ENCODE measurements around the gene ERCC1.

ERCC1 gene

DNA sequence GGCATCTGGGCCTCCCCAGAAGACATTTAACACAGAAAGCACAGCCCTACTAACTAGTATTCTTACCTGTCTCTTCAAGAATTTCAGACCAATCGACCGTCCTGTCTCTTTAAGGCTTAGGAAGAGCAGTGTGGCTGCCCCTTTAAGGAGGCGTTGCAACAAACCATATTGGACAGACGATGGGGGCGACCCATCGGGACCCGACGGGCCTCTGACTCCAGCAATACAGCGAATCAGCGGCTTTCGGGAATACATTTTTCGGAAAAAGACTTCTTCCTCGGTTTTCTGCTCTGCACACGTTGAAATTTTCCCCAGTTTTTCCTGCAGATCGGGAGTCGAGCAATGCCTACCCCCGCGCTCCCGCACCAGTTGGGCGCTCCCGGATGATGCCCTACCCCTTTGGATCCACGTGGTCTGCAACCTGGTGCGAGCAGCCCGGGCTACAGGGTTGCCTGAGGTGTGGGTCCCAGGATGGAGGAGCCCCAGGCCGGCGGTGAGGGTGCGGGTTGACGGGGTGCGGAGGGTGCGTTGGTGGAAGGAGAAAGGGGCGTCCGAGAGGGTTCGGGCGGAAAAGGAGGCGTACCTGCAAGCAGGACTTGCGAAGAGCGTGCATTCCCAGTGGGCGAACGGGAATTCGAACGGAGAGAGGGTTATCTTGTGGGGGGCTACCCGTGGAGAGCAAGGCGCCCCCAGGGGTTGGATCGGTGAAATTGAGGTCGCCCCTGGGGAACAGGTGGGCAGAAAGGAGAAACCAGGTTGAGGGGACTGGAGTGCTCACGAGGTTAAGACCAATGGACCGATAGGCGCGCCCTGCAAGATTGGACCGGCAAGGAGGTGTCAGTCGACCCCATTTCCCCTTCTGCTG, 17.3 kb downstream of the ERCC1 start, which contains the start of gene POLR1G:
Gene POLR1G, plus strand, starts transcription at position 419 of the 865 bp plus-strand sequence. Its CDS starts 53 bp downstream, at position 472.
- DNase-seq (ENCODE audit: extremely low read depth in 1 of 2, low read depth in 1 of 2): peak; percentile 41 to 60

DNA sequence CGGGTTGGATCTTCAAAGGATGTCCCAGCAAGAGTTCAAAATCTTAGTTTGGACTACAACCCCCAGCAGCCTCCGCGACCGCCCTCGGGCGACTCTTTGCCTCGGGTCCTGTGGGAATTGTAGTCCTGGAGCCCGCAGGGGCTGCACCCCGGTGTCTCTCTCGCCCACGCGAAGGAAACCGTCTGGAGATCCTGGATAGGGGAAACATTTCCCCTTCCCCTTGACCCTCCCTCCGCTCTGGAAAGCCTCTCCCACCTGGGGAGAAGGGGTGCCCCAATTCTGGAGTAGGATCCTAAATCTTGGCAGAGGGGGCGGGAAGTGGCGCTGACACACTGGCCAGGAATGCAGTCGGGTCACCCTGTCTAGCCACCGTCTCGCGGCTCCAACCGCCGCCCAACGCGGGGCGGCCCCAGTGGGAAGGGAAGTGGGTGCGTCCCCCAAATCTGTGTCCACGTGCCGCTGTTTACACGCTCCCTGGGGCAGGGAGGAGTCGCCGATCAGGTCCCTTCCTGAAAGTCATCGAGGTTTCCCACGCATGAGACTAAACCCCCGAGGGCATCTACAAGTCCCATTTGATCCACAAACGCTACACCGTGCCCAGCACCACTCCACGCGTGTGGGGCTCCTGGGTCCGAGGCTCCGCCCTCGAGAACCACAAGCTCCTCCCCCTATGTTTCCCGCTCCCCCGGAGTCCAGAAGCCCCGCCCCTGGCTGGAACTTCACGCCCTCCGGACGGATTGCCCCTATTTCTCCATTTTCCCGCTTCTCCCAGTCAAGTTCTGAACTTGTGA, 18.1 kb downstream of the ERCC1 start:
- DNase-seq (ENCODE audit: extremely low read depth in 1 of 2, low read depth in 1 of 2): peak; percentile 55 to 72

DNA sequence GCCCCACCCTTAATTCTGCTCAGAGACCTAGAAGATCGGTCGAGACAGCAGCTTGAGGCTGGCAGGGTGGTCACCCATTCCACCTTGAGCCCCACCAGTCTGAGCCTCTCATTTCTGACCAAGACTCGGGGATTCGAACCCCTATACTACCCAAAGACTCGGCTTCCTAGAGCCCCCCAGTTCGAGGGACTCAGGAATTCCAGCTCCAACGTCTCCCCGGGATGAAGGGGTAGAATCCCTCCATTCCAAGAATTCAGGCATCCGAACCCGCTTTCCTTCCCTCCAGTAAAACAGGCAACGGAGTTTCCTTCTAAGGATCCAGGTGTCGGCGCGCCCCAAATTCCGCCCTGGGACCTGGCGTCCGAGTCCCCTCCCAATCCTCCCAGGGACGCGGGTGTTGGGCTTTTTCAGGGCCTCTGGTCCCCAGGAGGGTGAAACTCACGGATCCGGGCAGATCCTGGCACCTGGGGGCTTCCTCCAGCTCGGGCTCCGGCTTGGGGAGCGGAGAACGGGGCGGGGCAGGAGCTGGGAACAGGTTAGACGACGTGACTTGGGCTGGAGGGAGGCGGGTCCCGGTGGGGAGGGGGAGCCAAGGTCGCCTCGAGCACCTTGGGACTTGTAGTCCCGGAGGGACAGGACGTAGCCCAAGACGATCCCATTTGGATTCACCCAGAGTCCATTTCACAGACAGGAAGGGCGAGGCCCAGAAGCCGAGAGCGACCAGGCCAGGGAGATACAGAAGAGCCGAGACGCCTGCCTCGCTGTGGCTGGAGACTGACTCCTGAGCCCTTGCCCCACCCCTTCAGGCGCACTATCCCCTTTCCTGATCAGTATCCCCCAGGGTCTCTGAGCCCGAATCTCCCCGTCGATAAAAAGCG, 18.9 kb downstream of the ERCC1 start, which contains the start of gene PPP1R13L:
Gene PPP1R13L, minus strand, starts transcription at position 513 of the 878 bp plus-strand sequence. CDS start 6,751 bp downstream, outside the sequence.
- no peak for DNase-seq (ENCODE audit: extremely low read depth in 1 of 2, low read depth in 1 of 2)

DNA sequence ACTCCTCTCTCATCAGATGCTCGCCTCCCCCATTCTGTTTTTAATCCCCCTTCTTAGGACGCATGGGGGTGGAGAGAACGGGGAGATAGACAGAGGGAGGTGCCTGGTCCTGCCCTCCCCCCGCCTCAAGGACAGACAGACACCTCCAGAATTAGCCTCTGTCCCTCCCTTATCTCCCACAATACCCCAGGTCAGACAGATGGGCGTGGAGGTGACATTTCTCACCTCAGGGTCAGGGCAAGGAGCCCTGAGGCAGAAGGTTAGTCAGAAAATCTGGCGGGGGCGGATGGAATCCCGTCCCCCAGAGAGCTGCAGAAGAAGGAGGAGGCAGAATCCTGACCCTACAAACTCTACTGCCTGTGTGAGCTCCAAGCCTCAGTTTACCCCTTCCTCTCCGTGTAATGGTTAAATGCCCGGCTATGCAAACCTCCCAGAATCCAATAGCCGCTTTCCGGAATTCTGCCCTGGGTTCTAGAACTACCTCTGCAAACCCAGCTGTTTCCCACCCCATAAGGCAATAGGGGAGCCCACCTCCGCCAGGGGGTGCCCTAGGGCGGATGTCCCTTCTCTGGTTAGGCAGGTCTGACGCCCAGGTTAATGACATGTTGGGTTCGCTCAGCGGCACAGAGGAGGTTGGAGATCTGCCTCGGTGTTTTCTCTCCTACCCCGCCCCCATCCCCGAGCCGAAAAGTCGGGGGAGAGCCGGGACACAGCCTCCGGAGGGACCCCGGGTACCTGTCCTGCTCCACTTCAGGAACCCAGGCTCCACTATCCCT, 19.7 kb downstream of the ERCC1 start:
- DNase-seq (ENCODE audit: extremely low read depth in 1 of 2, low read depth in 1 of 2): peak; percentile 30 to 51

DNA sequence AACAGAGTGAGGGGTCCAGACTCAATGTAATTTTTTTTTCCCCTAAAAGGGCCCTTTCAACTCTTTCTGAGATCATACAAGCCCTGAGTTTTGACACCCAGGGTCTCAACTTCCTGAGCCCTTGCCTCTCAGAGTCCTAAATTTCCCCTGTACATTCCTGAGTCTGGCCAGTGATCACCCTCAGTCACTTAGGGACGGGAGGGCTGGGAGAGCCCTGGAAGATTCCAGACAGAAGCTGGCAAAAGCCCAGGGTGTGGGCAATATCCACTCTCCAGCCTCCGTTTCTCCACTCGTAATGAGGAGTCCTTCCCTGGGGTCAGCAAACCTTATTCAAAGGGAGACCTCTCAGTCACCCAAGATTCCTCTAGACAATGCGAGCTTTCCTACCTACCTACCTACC, 20.4 kb downstream of the ERCC1 start:
- DNase-seq (ENCODE audit: extremely low read depth in 1 of 2, low read depth in 1 of 2): no peak

DNA sequence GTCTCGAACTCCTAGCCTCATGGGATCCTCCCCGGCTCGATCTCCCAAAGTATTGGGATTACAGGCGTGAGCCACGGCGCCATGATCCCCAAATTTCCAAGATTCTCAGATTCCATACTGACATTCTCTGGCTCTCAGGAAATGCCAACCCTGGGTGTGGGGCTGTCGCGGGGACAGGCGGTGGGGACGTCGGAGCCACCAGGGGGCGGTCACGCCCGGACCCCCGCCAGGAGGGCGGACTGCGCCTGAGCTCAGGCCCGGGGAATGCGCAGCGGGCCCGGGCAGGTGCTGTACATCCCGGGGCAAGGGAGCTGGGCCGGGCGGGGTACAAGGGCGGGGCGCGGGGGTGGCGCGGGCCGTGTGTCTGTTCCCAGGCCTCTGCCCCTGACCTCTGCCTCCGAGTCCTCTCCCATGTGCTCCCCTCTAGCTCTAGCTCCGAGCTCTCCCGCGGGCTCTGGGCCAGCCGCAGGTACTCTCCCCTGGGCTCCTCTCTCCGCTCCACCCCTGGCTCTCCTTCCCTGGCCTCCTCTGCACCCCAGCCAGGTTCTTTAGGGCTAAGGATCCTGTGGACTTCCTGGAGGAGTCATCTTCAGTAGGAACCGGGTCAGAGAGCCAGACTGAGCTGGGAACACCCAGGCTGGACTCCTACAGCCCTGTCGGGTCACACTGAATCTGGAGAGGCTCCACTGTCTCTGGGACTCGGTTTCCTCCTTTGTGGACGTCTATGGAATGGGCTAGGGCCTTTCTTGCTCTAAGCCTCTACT, 21.2 kb downstream of the ERCC1 start:
- peak in 1 of 2 donors; percentile 18 for DNase-seq (ENCODE audit: extremely low read depth in 1 of 2, low read depth in 1 of 2)

DNA sequence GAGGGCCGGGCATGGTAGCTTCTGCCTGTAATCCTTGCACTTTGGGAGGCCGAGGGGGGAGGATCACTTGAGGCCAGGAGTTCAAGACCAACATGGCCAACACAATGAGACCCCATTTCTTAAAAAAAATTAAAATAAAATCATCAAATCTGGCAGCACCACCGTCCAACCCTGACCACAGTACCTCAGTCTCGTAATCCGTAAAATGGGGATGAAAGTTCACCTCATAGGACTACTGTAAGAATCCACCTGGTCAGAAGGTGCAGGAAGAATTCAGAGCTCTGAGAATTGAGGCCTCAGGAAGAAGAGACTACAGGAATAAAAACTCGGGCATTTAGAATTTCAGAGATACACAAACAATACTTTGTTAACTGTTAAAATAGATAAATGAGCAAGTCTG, 21.9 kb downstream of the ERCC1 start:
- DNase-seq (ENCODE audit: extremely low read depth in 1 of 2, low read depth in 1 of 2): no peak

DNA sequence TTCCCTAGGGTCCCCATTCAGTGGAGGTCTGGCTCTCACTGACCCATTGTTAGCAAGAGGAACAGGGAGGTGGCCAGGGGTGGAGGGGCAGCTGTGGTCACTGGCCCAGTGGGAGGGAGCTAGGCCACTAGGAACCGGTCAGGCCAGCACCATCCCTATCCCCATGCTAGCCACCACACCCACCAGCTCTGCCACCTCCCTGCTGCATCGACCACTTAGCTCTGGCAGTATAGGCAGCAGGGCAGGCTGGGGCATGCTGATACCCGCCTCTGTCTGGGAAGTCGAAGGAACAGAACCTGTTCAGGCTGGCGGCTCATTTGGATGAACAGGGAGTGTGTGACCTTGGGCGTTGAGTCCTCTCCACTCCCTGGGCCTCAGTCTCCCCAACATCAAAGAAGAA, 23.5 kb downstream of the ERCC1 start:
- no peak for DNase-seq (ENCODE audit: extremely low read depth in 1 of 2, low read depth in 1 of 2)

DNA sequence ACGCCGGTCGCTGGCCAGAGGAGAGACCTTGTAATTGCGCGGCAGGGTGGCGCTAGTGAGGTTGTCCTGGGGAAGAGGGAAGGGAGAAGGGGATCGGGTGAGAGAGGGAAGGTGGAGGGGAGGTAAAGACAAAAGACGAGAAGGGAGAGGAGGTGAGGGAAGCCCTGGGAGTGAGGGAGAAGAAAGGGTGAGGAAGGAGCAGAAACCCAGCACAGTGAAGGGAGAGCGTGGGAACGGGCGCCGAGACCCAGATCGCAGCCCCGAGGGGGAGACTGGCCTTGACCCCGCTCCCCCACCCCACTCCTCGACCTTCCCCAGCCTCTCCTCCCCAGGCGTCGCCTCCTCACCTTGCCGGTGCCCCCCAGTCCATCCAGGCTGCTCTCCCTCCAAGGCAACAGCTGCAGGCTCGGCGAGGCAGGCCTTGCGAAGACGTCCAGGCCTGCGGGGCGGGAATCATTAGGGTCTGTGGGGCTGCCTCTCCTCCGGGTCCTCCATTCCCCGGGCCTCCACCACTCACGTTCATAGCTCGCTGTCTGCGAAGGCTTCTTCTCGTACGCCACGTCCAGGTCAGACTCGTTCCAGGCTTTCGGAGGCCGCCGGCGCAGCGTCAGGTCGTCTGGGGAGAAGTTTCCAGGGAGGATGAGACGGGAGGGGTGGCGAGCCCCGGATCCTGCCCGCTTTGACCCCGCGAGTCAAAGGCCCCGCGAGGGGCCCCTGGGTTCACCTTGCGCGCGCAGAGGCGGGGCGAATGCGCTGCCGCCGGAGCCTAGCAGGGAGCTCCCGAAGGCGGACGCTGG, 27.7 kb downstream of the ERCC1 start:
- no peak for DNase-seq (ENCODE audit: extremely low read depth in 1 of 2, low read depth in 1 of 2)

DNA sequence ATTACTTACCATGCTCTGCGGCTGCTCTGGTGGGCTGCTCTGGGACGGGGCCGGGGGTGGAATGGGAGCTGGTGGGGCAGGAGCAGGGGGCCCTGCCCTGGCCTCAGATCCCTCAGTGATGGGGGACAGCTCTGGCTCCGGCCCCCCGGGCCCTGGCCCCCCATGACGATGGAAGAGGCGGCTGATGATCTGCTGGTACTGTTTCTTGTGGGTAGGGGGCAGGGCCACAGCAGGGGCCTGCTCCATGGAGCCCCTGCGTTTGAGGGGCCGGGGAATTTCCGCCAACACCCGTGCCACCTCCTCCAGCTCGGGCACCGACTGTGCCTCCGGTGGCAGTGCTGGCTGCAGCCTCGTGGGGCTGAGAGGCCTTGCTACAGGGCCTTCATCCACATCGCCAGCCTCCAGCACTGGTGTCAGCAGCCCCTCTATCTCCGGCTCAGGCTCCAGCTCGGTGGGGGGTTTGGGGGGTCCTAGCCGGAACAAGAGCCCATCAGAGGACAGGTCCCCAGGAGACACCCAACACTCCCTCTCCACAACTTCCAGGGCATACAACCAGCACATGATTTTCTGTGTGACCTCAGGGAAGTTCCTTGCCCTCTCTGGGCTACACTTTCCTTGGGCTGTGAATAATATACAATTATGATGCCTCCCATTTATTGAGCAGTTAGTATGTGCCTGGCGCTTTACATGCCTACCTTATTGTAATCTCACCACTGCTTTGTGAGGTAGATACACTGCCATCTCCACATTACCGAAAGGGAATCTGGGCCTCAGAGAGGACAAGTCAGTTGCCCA, 31.6 kb downstream of the ERCC1 start:
- no peak for DNase-seq (ENCODE audit: extremely low read depth in 1 of 2, low read depth in 1 of 2)

DNA sequence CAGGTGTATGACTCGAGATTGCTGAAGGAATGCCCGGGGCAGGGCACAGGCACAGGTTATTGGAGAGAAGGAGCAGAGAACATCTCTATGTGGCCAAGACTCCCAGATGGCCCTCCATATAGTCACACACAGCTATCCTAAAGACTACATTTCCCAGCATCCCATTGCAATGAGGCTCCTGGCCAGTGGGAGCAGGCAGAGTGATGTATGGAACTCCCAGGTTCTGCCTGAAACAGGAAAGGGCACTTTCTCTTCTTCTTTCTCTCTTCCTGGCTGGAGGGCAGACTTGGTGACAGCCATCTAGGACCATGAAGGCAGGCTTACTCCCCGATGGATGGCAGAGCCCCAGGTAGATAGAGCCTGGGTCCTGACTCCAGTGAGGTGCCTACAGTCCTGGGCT, 32.4 kb downstream of the ERCC1 start:
- no peak for DNase-seq (ENCODE audit: extremely low read depth in 1 of 2, low read depth in 1 of 2)

DNA sequence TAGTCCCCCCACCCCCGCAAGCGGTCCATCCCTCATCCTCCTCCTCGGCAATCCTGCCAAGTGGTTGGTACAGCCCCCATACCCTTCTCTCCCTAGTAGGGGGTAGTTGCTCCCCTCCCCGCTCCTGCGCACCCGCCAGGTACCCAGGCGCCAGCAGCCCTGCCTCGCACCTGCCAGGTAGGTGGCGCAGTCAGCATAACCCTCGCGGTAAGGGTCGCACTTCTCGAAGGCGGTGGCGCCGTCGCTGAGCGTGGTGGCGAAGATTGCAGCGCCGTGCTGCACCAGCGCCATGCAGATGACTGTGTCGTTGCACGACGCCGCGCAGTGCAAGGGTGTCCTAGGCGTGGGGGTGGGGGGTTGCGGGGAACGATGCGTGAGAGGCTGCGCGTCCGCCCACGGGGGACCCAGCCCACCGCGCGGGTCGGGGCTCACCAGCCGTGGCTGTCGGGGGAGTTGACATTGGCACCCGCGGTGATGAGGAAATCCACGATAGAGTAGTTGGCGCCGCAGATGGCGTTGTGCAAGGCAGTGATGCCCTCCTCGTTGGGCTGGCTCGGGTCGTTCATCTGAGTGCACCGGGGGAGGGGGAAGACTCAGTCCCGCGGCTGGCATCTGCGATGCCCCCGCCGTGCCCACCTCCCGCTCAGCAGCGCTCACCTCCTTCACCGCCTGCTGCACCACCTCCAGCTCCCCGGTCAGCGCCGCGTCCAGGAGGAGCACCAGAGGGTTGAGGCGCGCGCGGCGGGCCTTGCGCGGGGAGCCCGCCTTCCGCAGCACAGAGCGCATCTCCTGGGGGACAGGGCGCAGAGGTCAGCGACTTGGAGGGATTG, 38.1 kb downstream of the ERCC1 start:
- no peak for DNase-seq (ENCODE audit: extremely low read depth in 1 of 2, low read depth in 1 of 2)

DNA sequence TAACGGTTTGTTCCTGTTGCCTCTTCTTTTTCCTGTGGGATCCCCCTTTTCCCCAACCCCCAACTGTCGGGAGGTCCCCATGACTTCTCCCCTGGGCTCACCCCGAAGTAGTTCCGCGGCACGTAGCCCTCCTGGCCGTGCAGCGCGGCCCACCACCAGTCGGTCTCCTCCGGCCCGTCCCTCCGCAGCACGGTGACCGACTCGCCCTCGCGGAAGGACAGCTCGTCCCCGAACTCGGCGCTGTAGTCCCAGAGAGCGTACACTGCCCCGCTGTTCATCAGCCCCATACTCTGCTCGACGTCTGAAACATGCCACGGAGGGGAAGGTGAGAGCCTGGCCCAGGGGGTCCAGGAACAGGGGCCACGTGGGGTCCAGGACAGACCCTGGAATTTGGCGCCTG, 41.3 kb downstream of the ERCC1 start:
- DNase-seq (ENCODE audit: extremely low read depth in 1 of 2, low read depth in 1 of 2): no peak

DNA sequence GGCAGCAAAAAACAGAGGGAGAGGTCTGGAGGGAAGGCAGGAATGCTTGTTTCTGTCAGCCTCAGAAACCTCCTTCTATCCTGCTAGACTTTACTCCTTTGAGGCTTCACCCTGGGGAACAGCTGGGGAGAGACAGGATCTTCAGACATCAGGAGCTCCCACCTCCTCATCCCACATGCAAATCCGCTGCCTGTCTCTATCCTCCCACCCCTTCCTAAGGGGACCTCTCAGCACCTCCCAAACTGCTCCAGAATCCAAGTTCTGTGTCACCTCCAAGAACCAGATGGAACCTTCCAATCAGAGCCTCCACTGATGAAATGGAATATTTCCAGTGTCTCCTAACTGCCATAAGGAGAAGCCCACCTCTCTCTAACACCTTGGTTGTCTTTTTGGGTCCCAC, 43.6 kb downstream of the ERCC1 start:
- DNase-seq (ENCODE audit: extremely low read depth in 1 of 2, low read depth in 1 of 2): no peak

DNA sequence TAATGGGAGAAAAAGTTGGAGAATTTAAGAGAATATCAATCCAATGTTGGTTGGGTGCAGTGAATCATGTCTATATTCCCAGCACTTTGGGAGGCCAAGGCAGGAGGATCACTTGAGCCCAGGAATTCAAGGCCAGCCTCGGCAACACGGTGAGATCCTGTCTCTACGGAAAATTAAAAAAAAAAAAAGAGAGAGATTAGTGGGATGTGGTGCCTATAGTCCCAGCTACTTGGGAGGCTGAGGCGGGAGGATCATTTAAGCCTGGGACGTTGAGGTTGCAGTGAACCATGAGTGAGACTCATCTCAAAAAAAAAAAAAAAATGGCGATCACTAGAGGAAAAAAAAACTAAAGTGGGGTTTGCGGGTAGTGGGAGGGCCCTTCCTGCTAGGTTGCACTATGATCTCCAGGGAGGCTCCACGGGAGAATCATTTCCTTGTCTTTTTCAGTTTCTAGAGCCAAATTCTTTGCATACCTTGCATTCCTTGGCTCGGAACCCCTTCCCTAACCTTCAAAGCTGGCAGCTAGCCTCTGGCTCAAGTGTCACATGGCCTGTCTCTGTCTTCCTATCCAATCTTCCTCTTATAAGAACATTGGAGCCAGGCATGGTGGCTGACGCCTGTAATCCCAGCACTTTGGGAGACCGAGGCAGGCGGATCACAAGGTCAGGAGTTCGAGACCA, 47.5 kb downstream of the ERCC1 start:
- no peak for DNase-seq (ENCODE audit: extremely low read depth in 1 of 2, low read depth in 1 of 2)
